ENCODE measurements around the gene PRKAR1B. TPM values are rescaled to one million over a fixed set of nuclear protein-coding genes. Genes with fewer than 3 reads are reported as not detected.

PRKAR1B gene
- total and polyA plus RNA-seq, 10 of the 15 experiments (the other 5 are each of a cell fraction or from before 2014, with no cell fraction given), result 1.4 to 45.6 (median 19.3) TPM

DNA sequence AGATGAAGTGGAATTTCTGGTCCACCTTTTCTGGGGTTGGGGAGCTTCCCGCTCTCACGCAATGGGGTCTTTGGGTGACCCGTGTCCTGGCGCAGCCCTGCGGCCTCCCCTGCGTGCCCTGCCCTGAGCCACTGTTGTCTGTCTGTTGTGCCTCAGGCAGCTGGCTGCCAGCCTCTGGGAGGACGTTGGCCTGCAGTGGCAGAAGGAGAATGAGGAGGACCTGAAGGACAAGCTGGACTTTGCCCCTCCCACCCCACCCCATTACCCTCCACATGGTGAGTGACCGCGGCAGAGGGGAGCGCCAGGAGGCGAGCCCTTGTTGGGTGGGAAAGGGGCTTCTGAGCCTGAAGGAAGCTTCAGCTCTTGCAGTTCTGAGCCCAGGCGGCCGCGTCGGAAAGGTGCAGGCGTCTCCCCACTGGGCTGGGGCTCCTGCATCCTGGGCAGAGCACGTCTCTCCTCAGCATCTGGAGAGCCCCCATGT lies 14.2 kb upstream of the PRKAR1B start:
- 93% methylated on average over 16 of the region's 17 CpGs for WGBS (ENCODE audit: insufficient coverage, insufficient replicate concordance, low lambda C conversion rate, missing lambda C conversion rate)
- no TSS peak for BruUV-seq (replicated peaks)
- intact Hi-C loops (cut with micrococcal nuclease; ENCODE audit: unreplicated experiment), result no loop called here
- no peak overlapping the region for H2AFZ ChIP-seq (ENCODE audit: control insufficient read depth, low read depth, low read length)
- H3K9me3 ChIP-seq (replicated peaks; ENCODE audit: control insufficient read depth, insufficient read depth, low read length), result no peaks in the 10 kb centered on the region; the same call in 2 of the 3 replicates
- no peak overlapping the region for H3K27ac ChIP-seq (ENCODE audit: control insufficient read depth, insufficient read depth)
- DNase-seq (ENCODE audit: low read depth, low spot score) (no peak), ATAC-seq (no peak), FAIRE-seq (no peak)
- ChIA-PET POLR2A (no interaction called here), RAD21 (ENCODE audit: unreplicated experiment) (no interaction called here), CTCF (interaction anchor here (0.9 kb wide), 1 partner anchor 9 kb away, joined by 3 read pairs; no protein-coding TSS in a partner anchor), SMC1A (ENCODE audit: uncharacterized antibody, unreplicated experiment) (interaction anchor here (1.1 kb wide), 1 partner anchor 195 kb away, joined by 3 read pairs; no protein-coding TSS in a partner anchor)
- H3K27me3 ChIP-seq (replicated peaks in 1 of 2; ENCODE audit: control insufficient read depth in 2 of 2, insufficient read depth in 2 of 2, low read length in 1 of 2), result no peaks in the 10 kb centered on the region
- TF ChIP-seq, protein P1, sequence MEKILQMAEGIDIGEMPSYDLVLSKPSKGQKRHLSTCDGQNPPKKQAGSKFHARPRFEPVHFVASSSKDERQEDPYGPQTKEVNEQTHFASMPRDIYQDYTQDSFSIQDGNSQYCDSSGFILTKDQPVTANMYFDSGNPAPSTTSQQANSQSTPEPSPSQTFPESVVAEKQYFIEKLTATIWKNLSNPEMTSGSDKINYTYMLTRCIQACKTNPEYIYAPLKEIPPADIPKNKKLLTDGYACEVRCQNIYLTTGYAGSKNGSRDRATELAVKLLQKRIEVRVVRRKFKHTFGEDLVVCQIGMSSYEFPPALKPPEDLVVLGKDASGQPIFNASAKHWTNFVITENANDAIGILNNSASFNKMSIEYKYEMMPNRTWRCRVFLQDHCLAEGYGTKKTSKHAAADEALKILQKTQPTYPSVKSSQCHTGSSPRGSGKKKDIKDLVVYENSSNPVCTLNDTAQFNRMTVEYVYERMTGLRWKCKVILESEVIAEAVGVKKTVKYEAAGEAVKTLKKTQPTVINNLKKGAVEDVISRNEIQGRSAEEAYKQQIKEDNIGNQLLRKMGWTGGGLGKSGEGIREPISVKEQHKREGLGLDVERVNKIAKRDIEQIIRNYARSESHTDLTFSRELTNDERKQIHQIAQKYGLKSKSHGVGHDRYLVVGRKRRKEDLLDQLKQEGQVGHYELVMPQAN (conservative IDR thresholded peaks at IDR 0.05), result no peak
- TF ChIP-seq CHD4 (IDR thresholded peaks at IDR 0.05) (no peak), SPI1 (IDR thresholded peaks at IDR 0.05; ENCODE audit: borderline replicate concordance, insufficient read depth, low read depth, low read length) (no peak), PAX5 (IDR thresholded peaks at IDR 0.05; ENCODE audit: borderline replicate concordance, low read depth, low read length) (no peak), STAT3 (IDR thresholded peaks at IDR 0.05; ENCODE audit: low read depth, low read length) (no peak), STAT1 (conservative IDR thresholded peaks at IDR 0.05) (no peak), POLR2AphosphoS2 (IDR thresholded peaks at IDR 0.05; ENCODE audit: low read depth, low read length) (no peak), SMC3 (IDR thresholded peaks at IDR 0.05; ENCODE audit: borderline replicate concordance, low read length) (no peak), LARP7 (IDR thresholded peaks at IDR 0.05) (no peak), MYB (IDR thresholded peaks at IDR 0.05; ENCODE audit: borderline replicate concordance, low read depth, low read length) (no peak), MEF2B (IDR thresholded peaks at IDR 0.05; ENCODE audit: partially characterized antibody, poor library complexity, severe bottlenecking) (no peak)
- TF ChIP-seq, protein P2, sequence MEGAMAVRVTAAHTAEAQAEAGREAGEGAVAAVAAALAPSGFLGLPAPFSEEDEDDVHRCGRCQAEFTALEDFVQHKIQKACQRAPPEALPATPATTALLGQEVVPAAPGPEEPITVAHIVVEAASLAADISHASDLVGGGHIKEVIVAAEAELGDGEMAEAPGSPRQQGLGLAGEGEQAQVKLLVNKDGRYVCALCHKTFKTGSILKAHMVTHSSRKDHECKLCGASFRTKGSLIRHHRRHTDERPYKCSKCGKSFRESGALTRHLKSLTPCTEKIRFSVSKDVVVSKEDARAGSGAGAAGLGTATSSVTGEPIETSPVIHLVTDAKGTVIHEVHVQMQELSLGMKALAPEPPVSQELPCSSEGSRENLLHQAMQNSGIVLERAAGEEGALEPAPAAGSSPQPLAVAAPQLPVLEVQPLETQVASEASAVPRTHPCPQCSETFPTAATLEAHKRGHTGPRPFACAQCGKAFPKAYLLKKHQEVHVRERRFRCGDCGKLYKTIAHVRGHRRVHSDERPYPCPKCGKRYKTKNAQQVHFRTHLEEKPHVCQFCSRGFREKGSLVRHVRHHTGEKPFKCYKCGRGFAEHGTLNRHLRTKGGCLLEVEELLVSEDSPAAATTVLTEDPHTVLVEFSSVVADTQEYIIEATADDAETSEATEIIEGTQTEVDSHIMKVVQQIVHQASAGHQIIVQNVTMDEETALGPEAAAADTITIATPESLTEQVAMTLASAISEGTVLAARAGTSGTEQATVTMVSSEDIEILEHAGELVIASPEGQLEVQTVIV (IDR thresholded peaks at IDR 0.05; ENCODE audit: borderline replicate concordance, partially characterized antibody), result no peak
- in situ Hi-C loops (cut with MboI), result no loop called here
- H4K20me1 ChIP-seq (ENCODE audit: control insufficient read depth, insufficient read depth), result no peaks in the 10 kb centered on the region
- H3K4me2 ChIP-seq (ENCODE audit: control insufficient read depth, insufficient read depth), result no peak overlapping the region
- no peaks in the 10 kb centered on the region for H3K4me1 ChIP-seq (ENCODE audit: control insufficient read depth, insufficient read depth, low read length)
- H3K79me2 ChIP-seq (ENCODE audit: control insufficient read depth, insufficient read depth, low read length), result peaks cover 1% of the 10 kb centered on the region
- H3K36me3 ChIP-seq (ENCODE audit: control insufficient read depth in 2 of 2, insufficient read depth in 2 of 2, low read length in 1 of 2), result peaks cover 9 to 28% of the 10 kb centered on the region in 2 experiments; a peak in 3 of 4 replicates
- no peak overlapping the region for H3K4me3 ChIP-seq
- H3K9ac ChIP-seq (ENCODE audit: control insufficient read depth, insufficient read depth, low read length), result no peak overlapping the region

All from GM12878 (cell line).